HepG2 (cell line): ENCODE measurements around the gene EIF3L. TPM values are rescaled to one million over a fixed set of nuclear protein-coding genes. Genes with fewer than 3 reads are reported as not detected.

Experiments used
- ATAC-seq: fragments of 200-7000 bp; cut with Tn5 transposase; 3 replicates; pipeline ENCODE4 v1.9.1; 2020; ENCODE audit warnings: mild to moderate bottlenecking, moderate library complexity
- BruUV-seq: library from RNA; stranded (reverse); fragments of 400-500 nt; replicated peaks from 2 replicates; lab custom pipeline; 2021; lab: Mats Ljungman, UMichigan
- CTCF ChIA-PET: fragments of 300-600 bp; formaldehyde crosslinking; extraction: SDS; loops from one replicate; lab custom pipeline; 2021; ENCODE audit warnings: low total read pairs, inconsistent platforms, low intra/inter-chr PET ratio; lab: Yijun Ruan, JAX
- POLR2A ChIA-PET: fragments of 350-600 bp; sonication (Branson Sonifier 250); formaldehyde crosslinking; loops from one replicate; lab custom pipeline; 2020; ENCODE audit warnings: antibody characterized with exemption, inconsistent platforms; lab: Yijun Ruan, JAX
- DNase-seq: peaks from one replicate; pipeline ENCODE4 v3.0.0-alpha.2; 2015; ENCODE audit warnings: low spot score
- FAIRE-seq: peaks from 3 replicates; lab custom pipeline; 2011; peaks lifted over from hg19 to GRCh38; lab: Jason Lieb, UNC
- H2AFZ ChIP-seq: one replicate; pipeline ENCODE4 v1.6.1; 2011; ENCODE audit warnings: low read length, inconsistent platforms
- H3K27ac ChIP-seq: fragments of 300-600 bp; 3 replicates; pipeline ENCODE4 v1.8.0; 2011; ENCODE audit warnings: mixed run types, mild to moderate bottlenecking, mixed read lengths, low read length, inconsistent platforms; ENCODE audit not compliant: insufficient read depth; ENCODE audit errors: extremely low read length
- H3K27me3 ChIP-seq, 2 experiments: fragments of 200-600 bp in 1 of 2; 2 replicates in 1 of 2; 3 replicates in 1 of 2; pipeline versions ENCODE4 v1.6.0 to v1.8.0; 2011; ENCODE audit warnings: low read length in 2 of 2, mild to moderate bottlenecking in 2 of 2, moderate library complexity in 2 of 2, inconsistent platforms in 1 of 2; ENCODE audit not compliant: insufficient read depth in 2 of 2, control insufficient read depth in 1 of 2
- H3K36me3 ChIP-seq, 2 experiments: fragments of 200-600 bp in 1 of 2; replicated peaks in 1 of 2; 2 replicates in 1 of 2; 3 replicates in 1 of 2; pipeline versions ENCODE4 v1.5.1 to v1.8.0; 2011; ENCODE audit warnings: low read length in 2 of 2, inconsistent platforms in 1 of 2; ENCODE audit not compliant: insufficient read depth in 2 of 2, control insufficient read depth in 1 of 2
- H3K4me1 ChIP-seq: 2 replicates; pipeline ENCODE4 v1.5.1; 2012; ENCODE audit warnings: low read length, inconsistent platforms; ENCODE audit not compliant: insufficient read depth
- H3K4me2 ChIP-seq: 2 replicates; pipeline ENCODE4 v1.6.0; 2011; ENCODE audit warnings: low read depth, low read length, inconsistent platforms
- H3K4me3 ChIP-seq, 3 experiments: fragments of 200-600 bp in 1 of 3; sonication (generic), shearing (Covaris generic) in 1 of 3; replicated peaks in 1 of 3; 2 replicates each; pipeline ENCODE4 v1.5.1; 2011 to 2016; ENCODE audit warnings: low read length in 3 of 3, inconsistent platforms in 2 of 3, low read depth in 2 of 3, mild to moderate bottlenecking in 2 of 3, control low read depth in 1 of 3, mixed read lengths in 1 of 3; ENCODE audit not compliant: insufficient read depth in 1 of 3
- H3K79me2 ChIP-seq: one replicate; pipeline ENCODE4 v1.6.1; 2011; ENCODE audit warnings: low read length, inconsistent platforms; ENCODE audit not compliant: insufficient read depth
- H3K9ac ChIP-seq: 2 replicates; pipeline ENCODE4 v1.6.0; 2011; ENCODE audit warnings: mild to moderate bottlenecking, low read depth, low read length, inconsistent platforms; ENCODE audit not compliant: insufficient read depth
- H3K9me3 ChIP-seq: 2 replicates; pipeline ENCODE4 v1.5.1; 2012; ENCODE audit warnings: mild to moderate bottlenecking, low read length
- H4K20me1 ChIP-seq: 2 replicates; pipeline ENCODE4 v1.6.0; 2011; ENCODE audit warnings: inconsistent platforms, mild to moderate bottlenecking, low read length, moderate library complexity; ENCODE audit not compliant: insufficient read depth
- ARNT ChIP-seq: fragments of 450-650 bp; IDR thresholded peaks from 2 replicates; pipeline ENCODE4 v1.6.1; 2017
- BRF2 ChIP-seq: sonication (generic); formaldehyde crosslinking; IDR thresholded peaks from 2 replicates; pipeline ENCODE4 v1.8.1; 2022; ENCODE audit warnings: mild to moderate bottlenecking, missing genetic modification reagents
- HNRNPH1 ChIP-seq: fragments of 200-400 bp; formaldehyde crosslinking; optimal IDR thresholded peaks from 2 replicates; pipeline ENCODE3; 2017; ENCODE audit warnings: mild to moderate bottlenecking, low read depth, low read length
- MBNL3 ChIP-seq: fragments of 250-450 bp; sonication (Bioruptor Pico); conservative IDR thresholded peaks from 2 replicates; pipeline ENCODE4 v1.8.0; 2022; ENCODE audit warnings: mild to moderate bottlenecking, inconsistent platforms
- PAF1 ChIP-seq: IDR thresholded peaks from 2 replicates; pipeline ENCODE4 v1.6.1; 2016; ENCODE audit warnings: missing genetic modification reagents, missing compliant biosample characterization
- PHB2 ChIP-seq: fragments of 450-650 bp; IDR thresholded peaks from 2 replicates; pipeline ENCODE4 v1.6.1; 2018; ENCODE audit not compliant: partially characterized antibody
- TFAP4 ChIP-seq: sonication (generic); IDR thresholded peaks from 2 replicates; pipeline ENCODE4 v1.6.1; 2016; ENCODE audit warnings: low read depth, borderline replicate concordance
- TP53 ChIP-seq: sonication (generic); formaldehyde crosslinking; conservative IDR thresholded peaks from 2 replicates; pipeline ENCODE4 v1.4.0; 2020; ENCODE audit warnings: missing genetic modification reagents
- TRIM24 ChIP-seq: sonication (generic); formaldehyde crosslinking; IDR thresholded peaks from 2 replicates; pipeline ENCODE4 v1.8.0; 2022; ENCODE audit warnings: mild to moderate bottlenecking, missing genetic modification reagents
- WIZ ChIP-seq: sonication (generic); formaldehyde crosslinking; IDR thresholded peaks from 2 replicates; pipeline ENCODE4 v1.5.1; 2020; ENCODE audit warnings: mild to moderate bottlenecking, missing genetic modification reagents
- ZNF235 ChIP-seq: sonication (generic); formaldehyde crosslinking; IDR thresholded peaks from 2 replicates; pipeline ENCODE4 v1.8.1; 2023; ENCODE audit warnings: mild to moderate bottlenecking, missing genetic modification reagents, borderline replicate concordance
- ZNF816 ChIP-seq: sonication (generic); formaldehyde crosslinking; IDR thresholded peaks from 2 replicates; pipeline ENCODE4 v1.8.0; 2022; ENCODE audit warnings: missing genetic modification reagents, mild to moderate bottlenecking, borderline replicate concordance
- WGBS: methylation state at CpG from one replicate; pipeline ENCODE4 v1.1.6; 2017; ENCODE audit warnings: low lambda C conversion rate; 5-methylcytosine and 5-hydroxymethylcytosine counted together
- in situ Hi-C: cut with HindIII; loops from 2 replicates; pipeline ENCODE4 v1.10.0; 2017; ENCODE audit warnings: low pct_unique_long_range_greater_than_20kb; ENCODE audit not compliant: extremely low pct_ligation_motif_present
- intact Hi-C: fragments of 100-400 bp; cut with micrococcal nuclease; formaldehyde crosslinking; loops from one replicate; pipeline ENCODE4 v1.10.0; 2022; ENCODE audit not compliant: unreplicated experiment
- polyA plus RNA-seq, 8 experiments: library from polyadenylated mRNA; depleted of rRNA in 3 of 8; stranded (reverse) in 7 of 8; unstranded in 1 of 8; fragments of >200 nt; fragmentation: Illumina TruSeq in 4 of 8; extraction: Trizol in 4 of 8; gene quantifications; 2 replicates each; pipeline versions ENCODE4 v1.2.1 to v1.2.3, GENCODE V29; 2011 to 2016; ENCODE audit warnings: low read depth in 4 of 8, missing spikeins in 1 of 8, mixed read lengths in 1 of 8; ENCODE audit not compliant: insufficient read depth in 1 of 8
- total RNA-seq, 5 experiments: library from RNA; depleted of rRNA; stranded (reverse); fragments of >200 nt; fragmentation: Illumina TruSeq; extraction: Trizol; gene quantifications; 2 replicates each; pipeline ENCODE4 v1.2.3, GENCODE V29; 2016; ENCODE audit warnings: low read depth in 1 of 5
- TF ChIP-seq, protein P1 (sequence below): IDR thresholded peaks from 2 replicates; pipeline ENCODE4 v1.6.1; 2016; ENCODE audit warnings: mild to moderate bottlenecking, missing biosample characterization, missing genetic modification reagents
- TF ChIP-seq, protein P2 (sequence below): sonication (generic); formaldehyde crosslinking; IDR thresholded peaks from 2 replicates; pipeline ENCODE4 v1.4.0; 2020; ENCODE audit warnings: missing genetic modification reagents
- TF ChIP-seq, protein P3 (sequence below): sonication (generic); formaldehyde crosslinking; IDR thresholded peaks from 2 replicates; pipeline ENCODE4 v1.5.0; 2020; ENCODE audit warnings: missing genetic modification reagents
- TF ChIP-seq, protein P4 (sequence below): sonication (generic); formaldehyde crosslinking; IDR thresholded peaks from 2 replicates; pipeline ENCODE4 v1.5.1; 2020; ENCODE audit warnings: missing genetic modification reagents, mild to moderate bottlenecking, borderline replicate concordance

The EIF3L gene
- total and polyA plus RNA-seq, 2 of the 13 experiments (the other 11 are each of a cell fraction or from before 2014, with no cell fraction given), result 514 to 793 TPM

GRCh38 chr22:37880668-37881440, 31.6 kb downstream of the EIF3L start (continued):
- no peak for TF ChIP-seq MBNL3 (CRISPR knock-in tag)
- no peak for TF ChIP-seq PAF1 (CRISPR knock-in tag)
- TF ChIP-seq TFAP4, result no peak
- TF ChIP-seq PHB2, result no peak
- no peak for TF ChIP-seq TRIM24 (CRISPR knock-in tag)
- TF ChIP-seq ARNT, result no peak
- no peak for TF ChIP-seq ZNF816 (CRISPR knock-in tag)
- no peak for TF ChIP-seq TP53 (CRISPR knock-in tag)

GRCh38 chr22:37884420-37884819, 35.2 kb downstream of the EIF3L start:
- TF ChIP-seq HNRNPH1, result no peak
- no peak for TF ChIP-seq BRF2 (CRISPR knock-in tag)
- TF ChIP-seq, protein P1, sequence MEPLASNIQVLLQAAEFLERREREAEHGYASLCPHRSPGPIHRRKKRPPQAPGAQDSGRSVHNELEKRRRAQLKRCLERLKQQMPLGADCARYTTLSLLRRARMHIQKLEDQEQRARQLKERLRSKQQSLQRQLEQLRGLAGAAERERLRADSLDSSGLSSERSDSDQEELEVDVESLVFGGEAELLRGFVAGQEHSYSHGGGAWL, result no peak
- TF ChIP-seq, protein P2, sequence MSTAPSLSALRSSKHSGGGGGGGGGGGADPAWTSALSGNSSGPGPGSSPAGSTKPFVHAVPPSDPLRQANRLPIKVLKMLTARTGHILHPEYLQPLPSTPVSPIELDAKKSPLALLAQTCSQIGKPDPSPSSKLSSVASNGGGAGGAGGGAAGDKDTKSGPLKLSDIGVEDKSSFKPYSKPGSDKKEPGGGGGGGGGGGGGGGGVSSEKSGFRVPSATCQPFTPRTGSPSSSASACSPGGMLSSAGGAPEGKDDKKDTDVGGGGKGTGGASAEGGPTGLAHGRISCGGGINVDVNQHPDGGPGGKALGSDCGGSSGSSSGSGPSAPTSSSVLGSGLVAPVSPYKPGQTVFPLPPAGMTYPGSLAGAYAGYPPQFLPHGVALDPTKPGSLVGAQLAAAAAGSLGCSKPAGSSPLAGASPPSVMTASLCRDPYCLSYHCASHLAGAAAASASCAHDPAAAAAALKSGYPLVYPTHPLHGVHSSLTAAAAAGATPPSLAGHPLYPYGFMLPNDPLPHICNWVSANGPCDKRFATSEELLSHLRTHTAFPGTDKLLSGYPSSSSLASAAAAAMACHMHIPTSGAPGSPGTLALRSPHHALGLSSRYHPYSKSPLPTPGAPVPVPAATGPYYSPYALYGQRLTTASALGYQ, result no peak
- TF ChIP-seq, protein P3, sequence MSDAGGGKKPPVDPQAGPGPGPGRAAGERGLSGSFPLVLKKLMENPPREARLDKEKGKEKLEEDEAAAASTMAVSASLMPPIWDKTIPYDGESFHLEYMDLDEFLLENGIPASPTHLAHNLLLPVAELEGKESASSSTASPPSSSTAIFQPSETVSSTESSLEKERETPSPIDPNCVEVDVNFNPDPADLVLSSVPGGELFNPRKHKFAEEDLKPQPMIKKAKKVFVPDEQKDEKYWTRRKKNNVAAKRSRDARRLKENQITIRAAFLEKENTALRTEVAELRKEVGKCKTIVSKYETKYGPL (CRISPR knock-in tag), result no peak
- TF ChIP-seq ZNF235 (CRISPR knock-in tag), result no peak
- no peak for TF ChIP-seq WIZ (CRISPR knock-in tag)
- TF ChIP-seq, protein P4, sequence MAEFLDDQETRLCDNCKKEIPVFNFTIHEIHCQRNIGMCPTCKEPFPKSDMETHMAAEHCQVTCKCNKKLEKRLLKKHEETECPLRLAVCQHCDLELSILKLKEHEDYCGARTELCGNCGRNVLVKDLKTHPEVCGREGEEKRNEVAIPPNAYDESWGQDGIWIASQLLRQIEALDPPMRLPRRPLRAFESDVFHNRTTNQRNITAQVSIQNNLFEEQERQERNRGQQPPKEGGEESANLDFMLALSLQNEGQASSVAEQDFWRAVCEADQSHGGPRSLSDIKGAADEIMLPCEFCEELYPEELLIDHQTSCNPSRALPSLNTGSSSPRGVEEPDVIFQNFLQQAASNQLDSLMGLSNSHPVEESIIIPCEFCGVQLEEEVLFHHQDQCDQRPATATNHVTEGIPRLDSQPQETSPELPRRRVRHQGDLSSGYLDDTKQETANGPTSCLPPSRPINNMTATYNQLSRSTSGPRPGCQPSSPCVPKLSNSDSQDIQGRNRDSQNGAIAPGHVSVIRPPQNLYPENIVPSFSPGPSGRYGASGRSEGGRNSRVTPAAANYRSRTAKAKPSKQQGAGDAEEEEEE (CRISPR knock-in tag), result no peak
- TF ChIP-seq, all 625 proteins: peak for 0
- WGBS, result 98% methylated on average over 6 of the region's 6 CpGs
- Histone ChIP-seq H4K20me1 (no peaks in the 10 kb centered on the region), H3K27ac (no peak overlapping the region), H3K4me3 (no peak overlapping the region), H3K9ac (no peak overlapping the region), H3K79me2 (no peaks in the 10 kb centered on the region), H3K4me2 (no peak overlapping the region), H2AFZ (no peak overlapping the region), H3K9me3 (no peaks in the 10 kb centered on the region), H3K4me1 (no peaks in the 10 kb centered on the region), H3K36me3 (peaks cover 21 to 75% of the 10 kb centered on the region in 2 experiments), H3K27me3 (no peaks in the 10 kb centered on the region)
- ChIA-PET POLR2A (interaction anchor here (0.7 kb wide), 1 partner anchor 40 kb away, joined by 5 read pairs; no protein-coding TSS in a partner anchor), CTCF (no interaction called here)
- ATAC-seq, result no peak
- no peak for DNase-seq
- in situ Hi-C loops (no loop called here), intact Hi-C loops (no loop called here)
- FAIRE-seq, result no peak
- BruUV-seq, result no TSS peak
